ENCODE measurements around the gene CAND2.

DNA sequence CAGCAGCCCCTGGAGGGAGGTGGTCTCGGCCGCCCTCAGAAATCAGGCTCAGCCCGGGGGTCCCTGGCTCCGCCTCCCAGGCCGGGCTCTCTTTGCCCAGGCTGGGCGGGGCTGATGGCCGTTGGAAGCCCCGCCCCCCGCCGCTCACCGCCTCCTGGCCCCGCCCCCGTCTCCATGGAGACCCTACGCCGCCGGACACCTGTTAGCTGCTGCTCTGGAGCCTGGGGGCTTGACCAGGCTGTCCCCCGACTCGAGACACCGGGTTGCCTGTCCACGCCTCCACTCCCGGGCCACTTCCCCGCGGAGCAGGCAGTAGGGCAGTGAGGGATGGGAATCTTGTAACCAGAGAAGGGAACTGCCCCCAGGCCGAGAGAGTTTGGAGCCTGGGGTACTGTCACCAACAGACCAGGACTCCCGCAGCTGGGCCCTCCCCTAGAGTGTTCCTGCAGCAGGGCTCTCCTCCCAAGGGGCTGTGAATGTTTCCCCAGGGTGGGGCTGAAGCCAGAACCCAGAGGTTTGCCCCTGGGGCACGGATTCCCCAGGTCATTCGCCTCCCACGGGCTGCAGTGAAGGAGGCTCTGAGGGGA, 72.6 kb downstream of the CAND2 start:
- TF ChIP-seq, protein P1, sequence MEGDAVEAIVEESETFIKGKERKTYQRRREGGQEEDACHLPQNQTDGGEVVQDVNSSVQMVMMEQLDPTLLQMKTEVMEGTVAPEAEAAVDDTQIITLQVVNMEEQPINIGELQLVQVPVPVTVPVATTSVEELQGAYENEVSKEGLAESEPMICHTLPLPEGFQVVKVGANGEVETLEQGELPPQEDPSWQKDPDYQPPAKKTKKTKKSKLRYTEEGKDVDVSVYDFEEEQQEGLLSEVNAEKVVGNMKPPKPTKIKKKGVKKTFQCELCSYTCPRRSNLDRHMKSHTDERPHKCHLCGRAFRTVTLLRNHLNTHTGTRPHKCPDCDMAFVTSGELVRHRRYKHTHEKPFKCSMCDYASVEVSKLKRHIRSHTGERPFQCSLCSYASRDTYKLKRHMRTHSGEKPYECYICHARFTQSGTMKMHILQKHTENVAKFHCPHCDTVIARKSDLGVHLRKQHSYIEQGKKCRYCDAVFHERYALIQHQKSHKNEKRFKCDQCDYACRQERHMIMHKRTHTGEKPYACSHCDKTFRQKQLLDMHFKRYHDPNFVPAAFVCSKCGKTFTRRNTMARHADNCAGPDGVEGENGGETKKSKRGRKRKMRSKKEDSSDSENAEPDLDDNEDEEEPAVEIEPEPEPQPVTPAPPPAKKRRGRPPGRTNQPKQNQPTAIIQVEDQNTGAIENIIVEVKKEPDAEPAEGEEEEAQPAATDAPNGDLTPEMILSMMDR (IDR thresholded peaks at IDR 0.05): no peak
- no peak for TF ChIP-seq CHD2 (IDR thresholded peaks at IDR 0.05; ENCODE audit: low read length, partially characterized antibody)
